Jurkat, Clone E6-1 (cell line): ENCODE results near the gene DDX6.
"Not testable (repeated sequence)": the region's sequence is repeated elsewhere in the genome, so short reads cannot be mapped to it uniquely, and the experiment has no call there.

Experiments used
- DNase-seq: peaks from one replicate; pipeline ENCODE4 v3.0.0-alpha.2; 2011; ENCODE audit warnings: low read depth, low spot score
- H3K4me3 ChIP-seq: 2 replicates; pipeline ENCODE4 v1.5.1; 2011; ENCODE audit warnings: mild to moderate bottlenecking, low read length, control low read depth, moderate library complexity

DDX6 gene

GRCh38 chr11:118792570-118793124, 1.7 kb upstream of the DDX6 start:
- H3K4me3 ChIP-seq = peak overlapping the region; percentile 90
- peak; percentile 94 for DNase-seq

GRCh38 chr11:118791961-118792569, 1.1 kb upstream of the DDX6 start:
- DNase-seq = peak; percentile 5
- H3K4me3 ChIP-seq = peak overlapping the region; percentile 90

- H3K4me3 ChIP-seq = peak overlapping the region; percentile 90
- DNase-seq = peak; percentile 55
These were observed 430 bp downstream of the DDX6 start for GRCh38 chr11:118790357-118791110.

- peak; percentile 36 for DNase-seq
- peak overlapping the region; percentile 90 for H3K4me3 ChIP-seq
These were observed 1.2 kb downstream of the DDX6 start for GRCh38 chr11:118789501-118790356.

GRCh38 chr11:118786657-118787056, 4.3 kb downstream of the DDX6 start:
- H3K4me3 ChIP-seq = no peak overlapping the region
- no peak for DNase-seq

GRCh38 chr11:118785362-118785761, 5.6 kb downstream of the DDX6 start:
- H3K4me3 ChIP-seq = no peak overlapping the region
- no peak for DNase-seq

GRCh38 chr11:118783724-118784495, 7.1 kb downstream of the DDX6 start:
- H3K4me3 ChIP-seq = no peak overlapping the region
- no peak for DNase-seq

GRCh38 chr11:118783324-118783723, 7.6 kb downstream of the DDX6 start:
- DNase-seq = not testable (repeated sequence)

GRCh38 chr11:118778898-118779297, 12.1 kb downstream of the DDX6 start:
- no peak overlapping the region for H3K4me3 ChIP-seq
- no peak for DNase-seq

More at GRCh38 chr11:118783324-118783723, 7.6 kb downstream of the DDX6 start:
- not testable (repeated sequence) for H3K4me3 ChIP-seq

- no peak for DNase-seq
- H3K4me3 ChIP-seq = no peak overlapping the region
These were observed 16.9 kb downstream of the DDX6 start for GRCh38 chr11:118774032-118774431.

- H3K4me3 ChIP-seq = no peak overlapping the region
- DNase-seq = no peak
These were observed 19.2 kb downstream of the DDX6 start for GRCh38 chr11:118771547-118772288.

- no peak overlapping the region for H3K4me3 ChIP-seq
- DNase-seq = no peak
These were observed 22.3 kb downstream of the DDX6 start for GRCh38 chr11:118768690-118769089.

- no peak overlapping the region for H3K4me3 ChIP-seq
- DNase-seq = no peak
These were observed 24.9 kb downstream of the DDX6 start for GRCh38 chr11:118766035-118766434.

GRCh38 chr11:118765095-118765691, 25.8 kb downstream of the DDX6 start:
- not testable (repeated sequence) for H3K4me3 ChIP-seq, DNase-seq

GRCh38 chr11:118763041-118763440, 27.9 kb downstream of the DDX6 start:
- H3K4me3 ChIP-seq = no peak overlapping the region
- no peak for DNase-seq

GRCh38 chr11:118761981-118762380, 29.0 kb downstream of the DDX6 start:
- not testable (repeated sequence) for H3K4me3 ChIP-seq, DNase-seq

GRCh38 chr11:118757876-118758399, 33.0 kb downstream of the DDX6 start:
- no peak overlapping the region for H3K4me3 ChIP-seq
- no peak for DNase-seq

GRCh38 chr11:118752654-118753053, 38.3 kb downstream of the DDX6 start:
- no peak overlapping the region for H3K4me3 ChIP-seq
- no peak for DNase-seq
